ENCODE results near the gene PLK5.

DNA sequence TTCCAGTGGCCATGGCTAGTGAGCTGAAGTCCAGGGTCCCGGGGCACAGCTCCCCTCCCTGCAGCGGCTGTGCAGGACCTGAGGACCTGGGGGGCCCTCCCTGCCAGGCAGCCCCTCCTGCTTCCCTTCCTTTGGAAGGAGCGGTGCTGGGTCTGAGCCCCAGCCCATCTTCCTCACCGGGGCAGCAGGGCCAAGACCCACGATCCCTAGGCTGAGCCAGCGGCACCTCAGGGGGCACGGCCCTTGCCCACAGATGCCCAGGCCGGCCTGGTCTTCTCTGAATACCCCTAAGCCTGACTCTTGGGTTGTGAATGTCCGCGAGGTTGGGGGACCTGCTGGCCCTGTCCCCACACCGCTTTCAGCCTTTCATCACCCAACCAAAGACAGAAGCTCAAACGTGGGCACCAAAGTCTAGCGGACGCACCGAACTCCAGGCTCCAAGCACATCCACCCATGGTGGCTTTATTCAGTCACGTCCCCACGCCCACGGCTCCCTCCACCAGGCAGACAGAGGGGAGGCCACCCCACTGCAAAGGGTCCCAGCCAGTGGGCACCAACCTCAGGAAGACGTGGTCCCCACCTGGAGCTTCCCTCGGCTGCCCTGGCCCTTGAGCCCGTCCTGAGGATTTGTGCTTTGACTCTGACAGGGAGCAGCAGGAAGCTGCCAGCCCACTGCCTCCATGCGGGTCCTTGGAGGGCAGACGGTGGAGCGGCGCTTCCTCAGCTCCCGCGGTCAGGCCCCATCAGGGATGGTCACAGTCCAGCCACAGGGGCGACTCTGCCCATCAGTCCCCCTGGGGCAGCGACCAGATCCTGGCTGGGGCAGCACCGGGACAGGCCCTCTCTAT, 52.6 kb downstream of the PLK5 start:
- TF ChIP-seq EP300 (IDR thresholded peaks at IDR 0.05; ENCODE audit: low read depth) (no peak), POLR2A (IDR thresholded peaks at IDR 0.05) (no peak)
- TF ChIP-seq, protein P1, sequence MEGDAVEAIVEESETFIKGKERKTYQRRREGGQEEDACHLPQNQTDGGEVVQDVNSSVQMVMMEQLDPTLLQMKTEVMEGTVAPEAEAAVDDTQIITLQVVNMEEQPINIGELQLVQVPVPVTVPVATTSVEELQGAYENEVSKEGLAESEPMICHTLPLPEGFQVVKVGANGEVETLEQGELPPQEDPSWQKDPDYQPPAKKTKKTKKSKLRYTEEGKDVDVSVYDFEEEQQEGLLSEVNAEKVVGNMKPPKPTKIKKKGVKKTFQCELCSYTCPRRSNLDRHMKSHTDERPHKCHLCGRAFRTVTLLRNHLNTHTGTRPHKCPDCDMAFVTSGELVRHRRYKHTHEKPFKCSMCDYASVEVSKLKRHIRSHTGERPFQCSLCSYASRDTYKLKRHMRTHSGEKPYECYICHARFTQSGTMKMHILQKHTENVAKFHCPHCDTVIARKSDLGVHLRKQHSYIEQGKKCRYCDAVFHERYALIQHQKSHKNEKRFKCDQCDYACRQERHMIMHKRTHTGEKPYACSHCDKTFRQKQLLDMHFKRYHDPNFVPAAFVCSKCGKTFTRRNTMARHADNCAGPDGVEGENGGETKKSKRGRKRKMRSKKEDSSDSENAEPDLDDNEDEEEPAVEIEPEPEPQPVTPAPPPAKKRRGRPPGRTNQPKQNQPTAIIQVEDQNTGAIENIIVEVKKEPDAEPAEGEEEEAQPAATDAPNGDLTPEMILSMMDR (IDR thresholded peaks at IDR 0.05) = no peak

Measured in transverse colon (tissue), 3 donors.